ENCODE measurements around the gene KIF20B. TPM values are rescaled to one million over a fixed set of nuclear protein-coding genes. Genes with fewer than 3 reads are reported as not detected.
"Not testable (repeated sequence)": the region's sequence is repeated elsewhere in the genome, so short reads cannot be mapped to it uniquely, and the experiment has no call there.

KIF20B gene
- total and polyA plus RNA-seq, 9 donors = 2.4 to 9.3 (median 3.9) TPM

- no peaks in the 10 kb centered on the region for H3K4me1 ChIP-seq (ENCODE audit: insufficient read depth)
- TF ChIP-seq CTCF (IDR thresholded peaks at IDR 0.05) = no peak
- no peak overlapping the region for H3K4me3 ChIP-seq
- WGBS, 3 donors = 53 to 68% (median 55%) methylated on average over 1 of the region's 1 CpG
- H3K27me3 ChIP-seq = no peaks in the 10 kb centered on the region
- intact Hi-C loops (cut with DNase I) = no loop called here
- no peaks in the 10 kb centered on the region for H3K9me3 ChIP-seq
- no peaks in the 10 kb centered on the region for H3K36me3 ChIP-seq
- DNase-seq = no peak
- H3K27ac ChIP-seq = no peak overlapping the region
Measured at GRCh38 chr10:89814278-89814677, 112.9 kb downstream of the KIF20B start.

- TF ChIP-seq EP300 (IDR thresholded peaks at IDR 0.05) = no peak
- TF ChIP-seq POLR2A (IDR thresholded peaks at IDR 0.05) = no peak
- TF ChIP-seq CTCF (IDR thresholded peaks at IDR 0.05) = no peak
- Histone ChIP-seq H3K27me3 (no peaks in the 10 kb centered on the region), H3K4me3 (no peak overlapping the region), H3K4me1 (ENCODE audit: insufficient read depth) (no peaks in the 10 kb centered on the region), H3K9me3 (no peaks in the 10 kb centered on the region), H3K27ac (no peak overlapping the region), H3K36me3 (no peaks in the 10 kb centered on the region)
- intact Hi-C loops (cut with DNase I) = no loop called here
- no peak for DNase-seq
- WGBS, 3 donors = 76 to 88% (median 82%) methylated on average over 5 of the region's 5 CpGs
Measured at GRCh38 chr10:89815049-89815853, 113.9 kb downstream of the KIF20B start.

DNA sequence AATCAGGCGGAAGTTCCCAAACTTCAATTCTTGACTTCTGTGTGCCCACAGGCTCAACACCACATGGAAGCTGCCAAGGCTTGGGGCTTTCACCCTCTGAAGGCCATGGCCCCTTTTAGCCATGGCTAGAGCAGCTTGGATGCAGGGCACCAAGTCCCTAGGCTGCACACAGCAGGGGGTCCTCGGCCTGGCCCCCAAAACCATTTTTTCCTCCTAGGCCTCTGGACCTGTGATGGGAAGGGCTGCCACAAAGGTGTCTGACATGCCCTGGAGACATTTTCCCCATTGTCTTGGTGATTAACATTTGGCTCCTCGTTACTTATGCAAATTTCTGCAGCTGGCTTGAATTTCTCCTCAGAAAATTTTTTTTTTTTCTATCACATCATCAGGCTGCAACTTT lies 117.6 kb downstream of the KIF20B start:
- DNase-seq; H3K9me3 ChIP-seq; H3K4me1 ChIP-seq (ENCODE audit: insufficient read depth); intact Hi-C loops (cut with DNase I); H3K36me3 ChIP-seq; H3K27me3 ChIP-seq; H3K4me3 ChIP-seq; H3K27ac ChIP-seq: not testable (repeated sequence)
- 77 to 82% (median 80%) methylated on average over 3 of the region's 3 CpGs for WGBS, 3 donors

Other genes with a start within 250 kb of the KIF20B start
- 1 to 10 TPM in 4 of 7 donors, under 1 TPM in 3; 0.05 to 4.7 (median 1.1) TPM for gene SLC16A12, start 166.0 kb upstream of the KIF20B start, total RNA-seq
- gene SLC16A12, start 166.0 kb upstream of the KIF20B start, polyA plus RNA-seq = 1 to 10 TPM in 1 of 2 donors, under 1 TPM in 1; 0.40 to 1.2 TPM
- gene PANK1, start 56.3 kb upstream of the KIF20B start, total RNA-seq = 1 to 10 TPM; 1.7 to 6.2 (median 4.5) TPM
- gene PANK1, start 56.3 kb upstream of the KIF20B start, polyA plus RNA-seq = 1 to 10 TPM; 2.0 to 5.7 TPM